Skin of body (tissue), 2 donors: ENCODE measurements around the gene NTRK2. TPM values are rescaled to one million over a fixed set of nuclear protein-coding genes. Genes with fewer than 3 reads are reported as not detected.

Experiments
- DNase-seq: peaks from one replicate; lab custom pipeline; 2025; lab: John Stamatoyannopoulos, UW
- total RNA-seq: library from RNA; depleted of rRNA; stranded (reverse); fragments of >200 nt; gene quantifications from one replicate; pipeline ENCODE4 v1.2.3, GENCODE V29; 2014

NTRK2 gene
- total RNA-seq, 1 donor from 2014 or later: 35.3 TPM

GRCh38 chr9:84969084-84969483, 299.6 kb downstream of the NTRK2 start:
- DNase-seq: no peak

- DNase-seq: no peak
These were observed 300.2 kb downstream of the NTRK2 start for GRCh38 chr9:84969736-84970135.

GRCh38 chr9:84970432-84970831, 300.9 kb downstream of the NTRK2 start:
- DNase-seq: no peak

GRCh38 chr9:84971571-84971970, 302.0 kb downstream of the NTRK2 start:
- no peak for DNase-seq

GRCh38 chr9:84974258-84974657, 304.7 kb downstream of the NTRK2 start:
- DNase-seq: no peak

- DNase-seq: no peak
These were observed 305.3 kb downstream of the NTRK2 start for GRCh38 chr9:84974855-84975254.

GRCh38 chr9:84975926-84976325, 306.4 kb downstream of the NTRK2 start:
- DNase-seq: no peak

- DNase-seq: no peak
These were observed 309.1 kb downstream of the NTRK2 start for GRCh38 chr9:84978661-84979060.

- no peak for DNase-seq
These were observed 314.2 kb downstream of the NTRK2 start for GRCh38 chr9:84983749-84984148.

GRCh38 chr9:84988621-84989020, 319.1 kb downstream of the NTRK2 start:
- no peak for DNase-seq

- no peak for DNase-seq
These were observed 320.9 kb downstream of the NTRK2 start for GRCh38 chr9:84990416-84990815.

- DNase-seq: no peak
These were observed 321.5 kb downstream of the NTRK2 start for GRCh38 chr9:84990850-84991513.

- no peak for DNase-seq
These were observed 322.0 kb downstream of the NTRK2 start for GRCh38 chr9:84991514-84991870.

- no peak for DNase-seq
These were observed 322.9 kb downstream of the NTRK2 start for GRCh38 chr9:84992381-84992780.

- DNase-seq: no peak
These were observed 323.6 kb downstream of the NTRK2 start for GRCh38 chr9:84993105-84993504.

GRCh38 chr9:84996029-84996428, 326.5 kb downstream of the NTRK2 start:
- DNase-seq: peak; percentile 77

GRCh38 chr9:84996716-84997115, 327.2 kb downstream of the NTRK2 start:
- DNase-seq: no peak

GRCh38 chr9:84997472-84997871, 327.9 kb downstream of the NTRK2 start:
- no peak for DNase-seq

GRCh38 chr9:84998639-84999038, 329.1 kb downstream of the NTRK2 start:
- no peak for DNase-seq

GRCh38 chr9:84999788-85000187, 330.3 kb downstream of the NTRK2 start:
- no peak for DNase-seq

- no peak for DNase-seq
These were observed 332.4 kb downstream of the NTRK2 start for GRCh38 chr9:85001925-85002324.

GRCh38 chr9:85004818-85005413, 335.4 kb downstream of the NTRK2 start:
- no peak for DNase-seq

- no peak for DNase-seq
These were observed 338.2 kb downstream of the NTRK2 start for GRCh38 chr9:85007748-85008147.

GRCh38 chr9:85008215-85008614, 338.7 kb downstream of the NTRK2 start:
- no peak for DNase-seq
